OCI-LY3 (cell line): ENCODE results near the gene PEX13.
"Not testable (repeated sequence)": the region's sequence is repeated elsewhere in the genome, so short reads cannot be mapped to it uniquely, and the experiment has no call there.

ENCODE experiments used
- H2AFZ ChIP-seq: fragments of 200-600, 300-600 bp; shearing (Covaris generic); 2 replicates; pipeline ENCODE4 v1.6.0; 2014; ENCODE audit warnings: antibody characterized with exemption, low read depth, low read length
- H3K27ac ChIP-seq: fragments of 200-600, 300-600 bp; sonication (generic); 2 replicates; pipeline ENCODE4 v1.5.1; 2014; ENCODE audit warnings: mild to moderate bottlenecking, low read length, moderate library complexity, mixed read lengths
- H3K27me3 ChIP-seq: fragments of 200-600, 300-600 bp; sonication (generic); 2 replicates; pipeline ENCODE4 v1.6.1; 2014; ENCODE audit warnings: low read depth, low read length, mixed read lengths
- H3K36me3 ChIP-seq: fragments of 200-600, 300-600 bp; sonication (generic); replicated peaks from 2 replicates; pipeline ENCODE3; 2014; ENCODE audit warnings: low read depth, low read length, mixed read lengths
- H3K4me1 ChIP-seq: fragments of 300-600, 200-600 bp; sonication (generic); 2 replicates; pipeline ENCODE4 v1.6.1; 2014; ENCODE audit warnings: low read length, mixed read lengths
- H3K4me2 ChIP-seq: fragments of 200-600, 300-600 bp; sonication (generic); 2 replicates; pipeline ENCODE4 v1.6.1; 2014; ENCODE audit warnings: low read length, mixed read lengths
- H3K4me3 ChIP-seq: fragments of 300-600, 200-600 bp; sonication (generic); 2 replicates; pipeline ENCODE4 v1.5.1; 2014; ENCODE audit warnings: antibody characterized with exemption, mild to moderate bottlenecking, low read length, moderate library complexity
- H3K79me2 ChIP-seq: fragments of 300-600, 200-600 bp; shearing (Covaris generic); 2 replicates; pipeline ENCODE4 v1.6.1; 2014; ENCODE audit warnings: mild to moderate bottlenecking, low read length, mixed read lengths
- H3K9ac ChIP-seq: fragments of 300-600, 200-600 bp; shearing (Covaris generic); 2 replicates; pipeline ENCODE4 v1.6.0; 2014; ENCODE audit warnings: mild to moderate bottlenecking, low read length, moderate library complexity
- H3K9me3 ChIP-seq: fragments of 200-600, 300-600 bp; shearing (Covaris generic); 2 replicates; pipeline ENCODE4 v1.6.1; 2014; ENCODE audit warnings: low read length, mixed read lengths; ENCODE audit not compliant: insufficient read depth
- H4K20me1 ChIP-seq: fragments of 200-600, 300-600 bp; sonication (generic); 2 replicates; pipeline ENCODE4 v1.6.1; 2016; ENCODE audit warnings: low read length, mixed read lengths; ENCODE audit not compliant: insufficient read depth
- EZH2phosphoT487 ChIP-seq: fragments of 200-600 bp; shearing (Covaris generic); IDR thresholded peaks from 2 replicates; pipeline ENCODE4 v1.6.1; 2018; ENCODE audit warnings: antibody characterized with exemption, mixed run types, low read depth
- TF ChIP-seq, protein P1 (sequence below): fragments of 200-600, 300-600 bp; sonication (generic); IDR thresholded peaks from 2 replicates; pipeline ENCODE4 v1.5.1; 2014; ENCODE audit warnings: antibody characterized with exemption, low read length, low read depth

The PEX13 gene

DNA sequence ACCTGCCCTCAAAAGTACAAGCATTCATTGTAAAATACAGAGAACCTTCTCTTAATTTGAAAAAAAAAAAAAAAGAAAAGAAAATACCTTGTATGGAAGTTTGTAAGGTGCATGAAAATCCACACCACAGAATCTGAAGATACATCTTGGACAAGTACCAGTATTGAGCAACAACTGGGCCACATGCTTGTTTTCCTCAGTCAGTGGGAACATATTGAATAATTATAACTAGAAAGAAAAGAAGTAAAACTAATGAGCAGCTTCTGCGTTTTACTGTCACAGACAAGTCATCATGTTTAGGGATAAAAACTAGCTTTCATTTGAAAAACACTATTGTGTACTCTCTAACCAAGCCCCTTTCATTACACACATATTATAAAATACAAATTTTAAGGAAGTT lies 5.8 kb upstream of the PEX13 start:
- H3K27me3 ChIP-seq, result no peaks in the 10 kb centered on the region
- peaks cover 20% of the 10 kb centered on the region for H3K4me1 ChIP-seq
- peaks cover 14% of the 10 kb centered on the region for H3K79me2 ChIP-seq
- H2AFZ ChIP-seq, result no peak overlapping the region
- H3K4me3 ChIP-seq, result no peak overlapping the region
- TF ChIP-seq, protein P1, sequence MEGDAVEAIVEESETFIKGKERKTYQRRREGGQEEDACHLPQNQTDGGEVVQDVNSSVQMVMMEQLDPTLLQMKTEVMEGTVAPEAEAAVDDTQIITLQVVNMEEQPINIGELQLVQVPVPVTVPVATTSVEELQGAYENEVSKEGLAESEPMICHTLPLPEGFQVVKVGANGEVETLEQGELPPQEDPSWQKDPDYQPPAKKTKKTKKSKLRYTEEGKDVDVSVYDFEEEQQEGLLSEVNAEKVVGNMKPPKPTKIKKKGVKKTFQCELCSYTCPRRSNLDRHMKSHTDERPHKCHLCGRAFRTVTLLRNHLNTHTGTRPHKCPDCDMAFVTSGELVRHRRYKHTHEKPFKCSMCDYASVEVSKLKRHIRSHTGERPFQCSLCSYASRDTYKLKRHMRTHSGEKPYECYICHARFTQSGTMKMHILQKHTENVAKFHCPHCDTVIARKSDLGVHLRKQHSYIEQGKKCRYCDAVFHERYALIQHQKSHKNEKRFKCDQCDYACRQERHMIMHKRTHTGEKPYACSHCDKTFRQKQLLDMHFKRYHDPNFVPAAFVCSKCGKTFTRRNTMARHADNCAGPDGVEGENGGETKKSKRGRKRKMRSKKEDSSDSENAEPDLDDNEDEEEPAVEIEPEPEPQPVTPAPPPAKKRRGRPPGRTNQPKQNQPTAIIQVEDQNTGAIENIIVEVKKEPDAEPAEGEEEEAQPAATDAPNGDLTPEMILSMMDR, result no peak
- TF ChIP-seq EZH2phosphoT487, result no peak
- no peaks in the 10 kb centered on the region for H3K36me3 ChIP-seq
- H3K4me2 ChIP-seq, result peak overlapping the region; percentile 53
- H4K20me1 ChIP-seq, result no peaks in the 10 kb centered on the region
- H3K27ac ChIP-seq, result peak overlapping the region; percentile 26; the same call in 1 of the 2 replicates
- no peaks in the 10 kb centered on the region for H3K9me3 ChIP-seq
- no peak overlapping the region for H3K9ac ChIP-seq

DNA sequence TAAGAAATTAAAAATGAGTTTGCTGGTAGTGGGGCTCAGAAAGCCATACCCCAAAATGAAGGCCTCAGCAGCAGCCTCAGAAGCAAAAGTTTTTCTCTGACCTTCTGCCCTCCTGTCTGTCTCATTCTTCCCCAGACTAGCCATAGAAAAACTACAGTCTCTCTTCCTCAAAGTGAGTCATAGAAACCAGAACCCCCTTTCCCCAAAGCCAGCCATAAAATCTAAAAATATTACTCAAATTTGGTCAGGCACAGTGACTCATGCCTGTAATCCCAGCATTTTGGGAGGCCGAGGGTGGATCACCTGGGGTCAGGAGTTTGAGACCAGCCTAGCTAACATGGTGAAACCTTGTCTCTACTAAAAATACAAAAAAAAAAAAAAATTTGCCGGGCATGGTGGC lies 5.2 kb upstream of the PEX13 start:
- peak overlapping the region; percentile 53 for H3K4me2 ChIP-seq
- not testable (repeated sequence) for H3K4me3 ChIP-seq, H3K36me3 ChIP-seq, H2AFZ ChIP-seq, H3K9me3 ChIP-seq, H3K9ac ChIP-seq, H3K27me3 ChIP-seq, H4K20me1 ChIP-seq
- peaks cover 17% of the 10 kb centered on the region for H3K79me2 ChIP-seq
- peak overlapping the region; percentile 26; the same call in 1 of the 2 replicates for H3K27ac ChIP-seq
- H3K4me1 ChIP-seq, result peaks cover 20% of the 10 kb centered on the region

DNA sequence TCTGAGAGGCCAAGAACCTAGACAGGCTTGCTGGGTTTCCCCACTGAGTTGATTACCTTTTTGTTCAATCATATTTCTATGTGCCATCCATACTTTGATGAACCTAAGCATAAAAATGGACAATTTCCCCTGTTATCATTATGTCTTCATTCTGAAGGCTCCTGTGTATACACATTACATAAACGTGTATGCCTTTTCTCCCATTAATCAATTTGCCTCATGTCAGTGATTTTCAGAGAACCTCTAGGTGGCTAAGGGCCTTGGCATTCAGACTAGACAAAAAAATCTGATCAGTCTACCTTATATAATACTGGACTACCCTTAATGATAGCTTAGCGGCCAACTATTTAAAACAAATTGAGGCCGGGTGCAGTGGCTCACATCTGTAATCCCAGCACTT lies 4.1 kb upstream of the PEX13 start:
- no peak overlapping the region for H2AFZ ChIP-seq
- no peaks in the 10 kb centered on the region for H4K20me1 ChIP-seq
- H3K4me2 ChIP-seq, result no peak overlapping the region
- no peaks in the 10 kb centered on the region for H3K27me3 ChIP-seq
- no peak overlapping the region for H3K9ac ChIP-seq
- TF ChIP-seq, protein P1, result no peak
- TF ChIP-seq EZH2phosphoT487, result no peak
- no peaks in the 10 kb centered on the region for H3K9me3 ChIP-seq
- peaks cover 20% of the 10 kb centered on the region for H3K4me1 ChIP-seq
- no peaks in the 10 kb centered on the region for H3K36me3 ChIP-seq
- peaks cover 26% of the 10 kb centered on the region for H3K79me2 ChIP-seq
- H3K4me3 ChIP-seq, result no peak overlapping the region
- H3K27ac ChIP-seq, result no peak overlapping the region

DNA sequence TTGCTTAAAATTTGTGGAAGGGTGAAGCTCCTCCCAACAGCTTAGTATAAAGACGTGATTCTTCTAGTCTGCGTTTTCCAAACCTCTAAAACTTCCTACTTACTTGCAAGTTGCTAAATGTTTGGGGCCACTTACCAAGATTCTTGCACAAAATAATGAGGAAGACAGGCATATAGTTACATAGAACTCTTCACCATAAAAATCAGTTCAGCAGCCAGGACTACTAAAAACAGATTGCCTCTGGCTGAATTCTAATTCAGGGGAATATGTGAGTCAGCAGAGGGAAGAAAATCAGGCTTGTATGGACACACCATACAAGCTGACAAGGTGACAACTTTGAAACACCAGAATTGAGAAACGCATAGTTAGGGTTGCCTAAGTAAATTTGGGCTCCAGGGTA lies 2.8 kb upstream of the PEX13 start:
- H2AFZ ChIP-seq, result no peak overlapping the region
- H3K27ac ChIP-seq, result no peak overlapping the region
- TF ChIP-seq EZH2phosphoT487, result no peak
- TF ChIP-seq, protein P1, result no peak
- no peak overlapping the region for H3K4me2 ChIP-seq
- H3K27me3 ChIP-seq, result no peaks in the 10 kb centered on the region
- peaks cover 40% of the 10 kb centered on the region for H3K79me2 ChIP-seq
- H3K9me3 ChIP-seq, result no peaks in the 10 kb centered on the region
- no peak overlapping the region for H3K9ac ChIP-seq
- no peak overlapping the region for H3K4me3 ChIP-seq
- no peaks in the 10 kb centered on the region for H4K20me1 ChIP-seq
- H3K36me3 ChIP-seq, result no peaks in the 10 kb centered on the region
- H3K4me1 ChIP-seq, result peaks cover 29% of the 10 kb centered on the region

DNA sequence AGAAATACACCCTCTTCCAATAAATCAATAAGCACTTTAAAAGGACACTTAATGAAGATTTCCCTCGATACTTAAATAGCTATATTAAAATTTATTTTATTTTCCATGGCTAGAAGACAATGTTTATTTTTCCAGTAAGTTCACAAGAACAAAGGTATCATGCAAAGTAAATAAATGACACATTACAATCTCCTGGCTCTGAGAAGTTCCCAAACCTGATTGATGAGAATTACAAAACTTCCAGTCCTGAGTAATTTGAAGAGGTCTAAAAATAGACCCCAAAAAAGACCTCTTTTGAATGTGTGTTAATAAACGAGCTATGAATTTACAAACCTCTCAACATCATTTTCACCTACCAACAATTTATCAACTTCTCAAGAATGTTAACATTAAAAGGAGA lies 1.5 kb upstream of the PEX13 start:
- Histone ChIP-seq H2AFZ (no peak overlapping the region), H3K9me3 (no peaks in the 10 kb centered on the region), H4K20me1 (no peaks in the 10 kb centered on the region), H3K4me1 (peaks cover 29% of the 10 kb centered on the region), H3K79me2 (peaks cover 52% of the 10 kb centered on the region), H3K4me2 (peak overlapping the region; percentile 80), H3K27ac (no peak overlapping the region), H3K36me3 (peaks cover 2% of the 10 kb centered on the region), H3K9ac (peak overlapping the region; percentile 92), H3K4me3 (peak overlapping the region; percentile 95), H3K27me3 (no peaks in the 10 kb centered on the region)
- TF ChIP-seq, protein P1, result no peak
- TF ChIP-seq EZH2phosphoT487, result no peak
